ENCODE measurements around the gene KRIT1. TPM values are rescaled to one million over a fixed set of nuclear protein-coding genes. Genes with fewer than 3 reads are reported as not detected.
"Not testable (repeated sequence)": the region's sequence is repeated elsewhere in the genome, so short reads cannot be mapped to it uniquely, and the experiment has no call there.

KRIT1 gene
- total RNA-seq, 1 experiment from 2014 or later: 34.9 TPM

DNA sequence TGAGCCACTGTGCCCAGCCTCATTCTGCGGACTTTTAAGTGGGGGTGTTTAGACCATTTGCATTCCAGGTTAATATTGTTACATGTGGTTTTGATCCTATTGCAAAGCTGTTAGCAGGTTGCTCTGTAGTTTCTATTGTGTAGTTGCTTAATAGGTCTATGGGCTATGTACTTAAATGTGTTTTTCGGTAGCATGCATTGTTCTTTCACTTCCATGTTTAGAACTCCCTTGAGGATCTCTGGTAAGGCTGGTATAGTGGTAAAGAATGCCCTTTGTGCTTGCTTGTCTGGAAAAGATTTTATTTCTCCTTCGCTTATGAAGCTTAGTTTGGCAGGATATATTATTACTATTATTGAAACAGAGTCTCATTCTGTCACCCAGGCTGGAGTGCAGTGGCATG is 53.4 kb downstream of the KRIT1 start:
- Histone ChIP-seq H3K23ac (ENCODE audit: insufficient read length, low read depth, low read length) (no peak overlapping the region), H4K20me1 (ENCODE audit: control insufficient read depth, insufficient read depth, insufficient read length) (no peaks in the 10 kb centered on the region), H3K14ac (ENCODE audit: insufficient read depth, low read length) (no peak overlapping the region), H3T11ph (ENCODE audit: low read length) (no peak overlapping the region), H3K9ac (ENCODE audit: extremely low read depth, insufficient read length, low read length) (no peak overlapping the region), H3K4me1 (ENCODE audit: insufficient read depth, low read length) (no peaks in the 10 kb centered on the region), H3K4ac (ENCODE audit: low read depth, low read length) (no peak overlapping the region), H2BK12ac (ENCODE audit: insufficient read length, low read depth, low read length) (no peak overlapping the region), H3K56ac (ENCODE audit: insufficient read length, low read depth, low read length) (no peak overlapping the region), H2BK120ac (ENCODE audit: low read depth, low read length, poor library complexity, severe bottlenecking) (no peak overlapping the region), H3K4me2 (ENCODE audit: insufficient read depth, insufficient read length, low read length) (no peak overlapping the region), H2BK15ac (ENCODE audit: low read depth, low read length) (no peak overlapping the region), H4K5ac (ENCODE audit: insufficient read length, low read depth, low read length) (no peak overlapping the region), H3K18ac (ENCODE audit: insufficient read length, low read depth, low read length) (no peak overlapping the region), H4K8ac (replicated peaks; ENCODE audit: insufficient read length, low read depth, low read length) (no peak overlapping the region), H3K27ac (ENCODE audit: insufficient read length, low read depth, low read length) (no peak overlapping the region), H2AK5ac (ENCODE audit: insufficient read length, low read length) (no peak overlapping the region), H2AFZ (ENCODE audit: low read length) (no peak overlapping the region), H4K91ac (ENCODE audit: insufficient read length, low read depth, low read length) (no peak overlapping the region), H3K27me3 (ENCODE audit: insufficient read depth, low read length) (no peaks in the 10 kb centered on the region), H3K23me2 (ENCODE audit: insufficient read length, low read depth, low read length, poor library complexity, severe bottlenecking) (no peaks in the 10 kb centered on the region), H2BK20ac (ENCODE audit: low read depth, low read length, poor library complexity, severe bottlenecking) (no peak overlapping the region), H3K79me1 (ENCODE audit: insufficient read depth, low read depth, low read length, poor library complexity, severe bottlenecking) (no peaks in the 10 kb centered on the region), H2BK5ac (ENCODE audit: insufficient read length, low read length) (no peak overlapping the region), H3K9me3 (ENCODE audit: control insufficient read depth, low read depth, low read length) (peaks cover 24% of the 10 kb centered on the region), H3K79me2 (ENCODE audit: insufficient read depth, low read length) (no peaks in the 10 kb centered on the region)
- H3K27me3 Mint-ChIP-seq (ENCODE audit: low read depth): peaks cover 31% of the 10 kb centered on the region
- no peak for DNase-seq
- H3K36me3 Mint-ChIP-seq (ENCODE audit: insufficient read depth in 1 of 3, low read depth in 3 of 3): peaks cover 37 to 73% (median 57%) of the 10 kb centered on the region in 3 experiments
- H3K4me3 Mint-ChIP-seq: no peak overlapping the region
- no peak overlapping the region for H3K27ac Mint-ChIP-seq
- H3K9me3 Mint-ChIP-seq: peaks cover 44 to 73% of the 10 kb centered on the region in 2 experiments
- H3K4me1 Mint-ChIP-seq: no peaks in the 10 kb centered on the region
- WGBS (ENCODE audit: extremely low coverage, insufficient read length, low lambda C conversion rate): no CpG with 5 or more reads among the region's 3 CpGs
- no peak for TF ChIP-seq CTCF (conservative IDR thresholded peaks at IDR 0.05)

DNA sequence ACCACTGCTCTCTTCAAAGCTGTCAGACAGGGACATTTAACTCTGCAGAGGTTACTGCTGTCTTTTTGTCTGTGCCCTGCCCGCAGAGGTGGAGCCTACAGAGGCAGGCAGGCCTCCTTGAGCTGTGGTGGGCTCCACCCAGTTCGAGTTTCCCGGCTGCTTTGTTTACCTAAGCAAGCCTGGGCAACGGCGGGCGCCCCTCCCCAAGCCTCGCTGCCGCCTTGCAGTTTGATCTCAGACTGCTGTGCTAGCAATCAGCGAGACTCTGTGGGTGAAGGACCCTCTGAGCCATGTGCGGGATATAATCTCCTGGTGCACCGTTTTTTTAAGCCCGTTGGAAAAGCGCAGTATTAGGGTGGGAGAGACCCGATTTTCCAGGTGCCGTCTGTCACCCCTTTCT is 56.5 kb downstream of the KRIT1 start:
- peaks cover 30 to 52% (median 51%) of the 10 kb centered on the region in 3 experiments for H3K36me3 Mint-ChIP-seq (ENCODE audit: insufficient read depth in 1 of 3, low read depth in 3 of 3)
- H3K79me2 ChIP-seq (ENCODE audit: insufficient read depth, low read length); H3K27ac ChIP-seq (ENCODE audit: insufficient read length, low read depth, low read length); H3K18ac ChIP-seq (ENCODE audit: insufficient read length, low read depth, low read length); H4K8ac ChIP-seq (replicated peaks; ENCODE audit: insufficient read length, low read depth, low read length); H4K91ac ChIP-seq (ENCODE audit: insufficient read length, low read depth, low read length); H3K4me1 ChIP-seq (ENCODE audit: insufficient read depth, low read length); H4K5ac ChIP-seq (ENCODE audit: insufficient read length, low read depth, low read length); H2BK5ac ChIP-seq (ENCODE audit: insufficient read length, low read length); H3T11ph ChIP-seq (ENCODE audit: low read length); H3K4me3 Mint-ChIP-seq; H3K23ac ChIP-seq (ENCODE audit: insufficient read length, low read depth, low read length); H2BK120ac ChIP-seq (ENCODE audit: low read depth, low read length, poor library complexity, severe bottlenecking); H3K23me2 ChIP-seq (ENCODE audit: insufficient read length, low read depth, low read length, poor library complexity, severe bottlenecking); H3K27ac Mint-ChIP-seq; DNase-seq; H2BK15ac ChIP-seq (ENCODE audit: low read depth, low read length); H3K56ac ChIP-seq (ENCODE audit: insufficient read length, low read depth, low read length); H3K4me1 Mint-ChIP-seq; H2BK12ac ChIP-seq (ENCODE audit: insufficient read length, low read depth, low read length); H2AFZ ChIP-seq (ENCODE audit: low read length); H3K14ac ChIP-seq (ENCODE audit: insufficient read depth, low read length); H3K4me2 ChIP-seq (ENCODE audit: insufficient read depth, insufficient read length, low read length); H2AK5ac ChIP-seq (ENCODE audit: insufficient read length, low read length); H3K79me1 ChIP-seq (ENCODE audit: insufficient read depth, low read depth, low read length, poor library complexity, severe bottlenecking); H3K9ac ChIP-seq (ENCODE audit: extremely low read depth, insufficient read length, low read length); H3K27me3 ChIP-seq (ENCODE audit: insufficient read depth, low read length); H3K4ac ChIP-seq (ENCODE audit: low read depth, low read length); H2BK20ac ChIP-seq (ENCODE audit: low read depth, low read length, poor library complexity, severe bottlenecking); H4K20me1 ChIP-seq (ENCODE audit: control insufficient read depth, insufficient read depth, insufficient read length): not testable (repeated sequence)
- peaks cover 50 to 71% of the 10 kb centered on the region in 2 experiments for H3K9me3 Mint-ChIP-seq
- peaks cover 33% of the 10 kb centered on the region for H3K27me3 Mint-ChIP-seq (ENCODE audit: low read depth)
- peaks cover 24% of the 10 kb centered on the region for H3K9me3 ChIP-seq (ENCODE audit: control insufficient read depth, low read depth, low read length)
- no CpG with 5 or more reads among the region's 15 CpGs for WGBS (ENCODE audit: extremely low coverage, insufficient read length, low lambda C conversion rate)

Measured in H9 (cell line).